Colonic mucosa (tissue), 4 donors: ENCODE results near the gene ANXA2. TPM values are rescaled to one million over a fixed set of nuclear protein-coding genes. Genes with fewer than 3 reads are reported as not detected.

Experiments
- DNase-seq: peaks from one replicate; pipeline ENCODE4 v3.0.0-alpha.2; 2020
- H3K27ac ChIP-seq: fragments of 200-600 bp; one replicate; pipeline ENCODE4 v1.8.0; 2021
- H3K27me3 ChIP-seq: fragments of 200-600 bp; one replicate; pipeline ENCODE4 v1.8.0; 2021
- H3K36me3 ChIP-seq: fragments of 200-600 bp; one replicate; pipeline ENCODE4 v1.8.0; 2021
- H3K4me1 ChIP-seq: fragments of 200-600 bp; one replicate; pipeline ENCODE4 v1.8.0; 2021; ENCODE audit warnings: mild to moderate bottlenecking
- H3K4me3 ChIP-seq: fragments of 200-600 bp; one replicate; pipeline ENCODE4 v1.8.0; 2021
- H3K9ac ChIP-seq, 2 donors: one replicate each; pipeline ENCODE4 v1.7.0; 2013; ENCODE audit warnings: control low read depth in 2 of 2, low read depth in 2 of 2, low read length in 2 of 2
- H3K9me3 ChIP-seq: fragments of 200-600 bp; one replicate; pipeline ENCODE4 v1.8.0; 2021
- CTCF ChIP-seq: fragments of 200-600 bp; IDR thresholded peaks from one replicate; pipeline ENCODE4 v1.8.0; 2022; ENCODE audit warnings: antibody characterized with exemption, mild to moderate bottlenecking
- intact Hi-C: fragments of 100-400 bp; cut with DNase I; formaldehyde crosslinking; loops from one replicate; pipeline ENCODE4 v1.14.1; 2022
- total RNA-seq, 2 donors: library from RNA; stranded (reverse); fragmentation: NEBNext Ultra II Directional in 1 of 2; extraction: Animal tissue kit (Norgen Biotek cat#: 25700) in 1 of 2; gene quantifications; one replicate each; pipeline ENCODE4 v1.2.1, GENCODE V29; 2021
- donor health status: healthy.
- donor health status: DM: no; HTN: no; CAD: no.
- donor health status: DM: no; HTN: no; CAD: no.

Gene ANXA2
- total RNA-seq, 2 donors from 2014 or later: 813 to 816 TPM

- Histone ChIP-seq H3K9ac (no peak overlapping the region), H3K9me3 (no peaks in the 10 kb centered on the region), H3K36me3 (no peaks in the 10 kb centered on the region), H3K27me3 (no peaks in the 10 kb centered on the region), H3K4me3 (no peak overlapping the region), H3K27ac (no peak overlapping the region), H3K4me1 (peaks cover 3% of the 10 kb centered on the region)
- TF ChIP-seq CTCF: no peak
- intact Hi-C loops: no loop called here
- no peak for DNase-seq
Measured at GRCh38 chr15:60399931-60400330, 2.1 kb upstream of the ANXA2 start.

- Histone ChIP-seq H3K9me3 (no peaks in the 10 kb centered on the region), H3K36me3 (no peaks in the 10 kb centered on the region), H3K27ac (peak overlapping the region; percentile 56), H3K4me3 (no peak overlapping the region), H3K27me3 (no peaks in the 10 kb centered on the region), H3K9ac (peak overlapping the region; percentile 71 to 83), H3K4me1 (peaks cover 3% of the 10 kb centered on the region)
- no peak for DNase-seq
- no peak for TF ChIP-seq CTCF
- intact Hi-C loops: no loop called here
Measured at GRCh38 chr15:60399246-60399915, 1.6 kb upstream of the ANXA2 start.

- DNase-seq: peak; percentile 84
- H3K4me3 ChIP-seq: peak overlapping the region; percentile 74
- TF ChIP-seq CTCF: no peak
- no peaks in the 10 kb centered on the region for H3K4me1 ChIP-seq
- peak overlapping the region; percentile 95 for H3K27ac ChIP-seq
- no peaks in the 10 kb centered on the region for H3K27me3 ChIP-seq
- no peaks in the 10 kb centered on the region for H3K9me3 ChIP-seq
- H3K9ac ChIP-seq: peak overlapping the region; percentile 92 to 99
- H3K36me3 ChIP-seq: no peaks in the 10 kb centered on the region
- intact Hi-C loops: no loop called here
Measured at GRCh38 chr15:60396958-60397771, 621 bp downstream of the ANXA2 start.

GRCh38 chr15:60396560-60396957 is 1.2 kb downstream of the ANXA2 start:
- Histone ChIP-seq H3K4me1 (peaks cover under 1% of the 10 kb centered on the region), H3K27me3 (no peaks in the 10 kb centered on the region), H3K27ac (peak overlapping the region; percentile 95), H3K4me3 (peak overlapping the region; percentile 74), H3K36me3 (no peaks in the 10 kb centered on the region), H3K9me3 (no peaks in the 10 kb centered on the region), H3K9ac (peak overlapping the region; percentile 92 to 99)
- DNase-seq: peak; percentile 45
- no peak for TF ChIP-seq CTCF
- intact Hi-C loops: no loop called here

GRCh38 chr15:60396100-60396499 is 1.7 kb downstream of the ANXA2 start:
- intact Hi-C loops: no loop called here

More at GRCh38 chr15:60396100-60396499, 1.7 kb downstream of the ANXA2 start:
- DNase-seq: no peak
- H3K9me3 ChIP-seq: no peaks in the 10 kb centered on the region
- no peaks in the 10 kb centered on the region for H3K36me3 ChIP-seq
- peaks cover 4% of the 10 kb centered on the region for H3K4me1 ChIP-seq
- H3K9ac ChIP-seq: peak overlapping the region; percentile 92 to 99
- no peak for TF ChIP-seq CTCF
- peak overlapping the region; percentile 74 for H3K4me3 ChIP-seq
- H3K27ac ChIP-seq: peak overlapping the region; percentile 95
- H3K27me3 ChIP-seq: no peaks in the 10 kb centered on the region
